ENCODE measurements around the gene ZNF25. TPM values are rescaled to one million over a fixed set of nuclear protein-coding genes. Genes with fewer than 3 reads are reported as not detected.
A peak's percentile ranks its signal among the peaks of the same experiment; 100 is the strongest.

ZNF25 gene
- total and polyA plus RNA-seq, 9 of the 15 experiments (the other 6 are each of a cell fraction or from before 2014, with no cell fraction given) = 0.62 to 2.3 (median 1.6) TPM

DNA sequence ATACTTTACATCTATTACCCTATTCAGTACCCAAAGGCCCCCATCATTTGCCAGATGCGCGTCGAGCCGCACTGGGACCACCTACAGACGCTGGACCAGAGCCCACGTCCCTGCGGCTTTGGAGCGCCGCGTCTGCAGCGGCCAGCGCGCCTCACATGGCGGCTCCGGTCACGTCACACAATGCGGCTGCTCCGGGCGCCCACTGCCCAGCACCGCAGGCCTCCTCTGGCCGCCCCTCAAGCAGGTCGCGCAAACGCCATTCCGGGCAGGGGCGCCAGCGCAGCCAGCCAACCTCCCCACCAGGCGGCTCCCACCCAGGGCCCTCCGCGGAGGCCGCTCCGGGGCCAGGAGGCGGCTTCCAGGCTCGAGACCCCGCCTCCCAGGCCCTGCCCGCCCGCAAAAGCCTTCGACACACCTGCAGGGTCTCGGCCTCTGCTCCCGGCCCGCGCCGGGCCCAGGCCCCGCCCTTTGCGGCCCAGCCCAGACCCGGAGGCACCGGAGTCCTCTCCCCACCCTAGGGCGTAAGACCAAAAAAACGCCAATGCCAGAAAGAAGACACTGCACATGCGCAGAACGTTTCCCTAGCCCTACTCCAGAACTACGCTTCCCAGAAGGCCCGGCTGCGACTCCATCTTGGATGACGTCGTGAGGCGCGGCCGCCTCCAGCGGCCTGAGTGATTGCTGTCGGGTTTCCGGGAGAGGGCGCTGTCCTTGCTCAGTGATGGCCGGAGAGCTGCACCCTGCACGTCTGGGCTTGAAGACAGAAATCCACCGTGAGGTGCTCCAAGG, at the start of gene ZNF25 (continued):
- TF ChIP-seq, protein P1, sequence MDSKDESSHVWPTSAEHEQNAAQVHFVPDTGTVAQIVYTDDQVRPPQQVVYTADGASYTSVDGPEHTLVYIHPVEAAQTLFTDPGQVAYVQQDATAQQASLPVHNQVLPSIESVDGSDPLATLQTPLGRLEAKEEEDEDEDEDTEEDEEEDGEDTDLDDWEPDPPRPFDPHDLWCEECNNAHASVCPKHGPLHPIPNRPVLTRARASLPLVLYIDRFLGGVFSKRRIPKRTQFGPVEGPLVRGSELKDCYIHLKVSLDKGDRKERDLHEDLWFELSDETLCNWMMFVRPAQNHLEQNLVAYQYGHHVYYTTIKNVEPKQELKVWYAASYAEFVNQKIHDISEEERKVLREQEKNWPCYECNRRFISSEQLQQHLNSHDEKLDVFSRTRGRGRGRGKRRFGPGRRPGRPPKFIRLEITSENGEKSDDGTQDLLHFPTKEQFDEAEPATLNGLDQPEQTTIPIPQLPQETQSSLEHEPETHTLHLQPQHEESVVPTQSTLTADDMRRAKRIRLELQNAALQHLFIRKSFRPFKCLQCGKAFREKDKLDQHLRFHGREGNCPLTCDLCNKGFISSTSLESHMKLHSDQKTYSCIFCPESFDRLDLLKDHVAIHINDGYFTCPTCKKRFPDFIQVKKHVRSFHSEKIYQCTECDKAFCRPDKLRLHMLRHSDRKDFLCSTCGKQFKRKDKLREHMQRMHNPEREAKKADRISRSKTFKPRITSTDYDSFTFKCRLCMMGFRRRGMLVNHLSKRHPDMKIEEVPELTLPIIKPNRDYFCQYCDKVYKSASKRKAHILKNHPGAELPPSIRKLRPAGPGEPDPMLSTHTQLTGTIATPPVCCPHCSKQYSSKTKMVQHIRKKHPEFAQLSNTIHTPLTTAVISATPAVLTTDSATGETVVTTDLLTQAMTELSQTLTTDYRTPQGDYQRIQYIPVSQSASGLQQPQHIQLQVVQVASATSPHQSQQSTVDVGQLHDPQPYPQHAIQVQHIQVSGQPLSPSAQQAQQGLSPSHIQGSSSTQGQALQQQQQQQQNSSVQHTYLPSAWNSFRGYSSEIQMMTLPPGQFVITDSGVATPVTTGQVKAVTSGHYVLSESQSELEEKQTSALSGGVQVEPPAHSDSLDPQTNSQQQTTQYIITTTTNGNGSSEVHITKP (IDR thresholded peaks at IDR 0.05; ENCODE audit: partially characterized antibody) = peak; percentile 8
- TF ChIP-seq SOX6 (IDR thresholded peaks at IDR 0.05) (no peak; the same call in 1 of the 2 replicates), POLR3A (IDR thresholded peaks at IDR 0.05; ENCODE audit: borderline replicate concordance, extremely low read depth, insufficient read depth, insufficient read length) (no peak), ZNF121 (CRISPR knock-in tag; conservative IDR thresholded peaks at IDR 0.05) (peak; percentile 66; the same call in 1 of the 2 replicates), FOXK1 (CRISPR knock-in tag; IDR thresholded peaks at IDR 0.05; ENCODE audit: borderline replicate concordance) (no peak), ZNF140 (CRISPR knock-in tag; IDR thresholded peaks at IDR 0.05) (no peak), BRCA1 (IDR thresholded peaks at IDR 0.05) (no peak), BRCA1 (CRISPR knock-in tag; IDR thresholded peaks at IDR 0.05) (no peak), RFX7 (CRISPR knock-in tag; IDR thresholded peaks at IDR 0.05) (no peak), TCF7L2 (IDR thresholded peaks at IDR 0.05; ENCODE audit: low read depth, low read length) (no peak), POU5F1 (IDR thresholded peaks at IDR 0.05; ENCODE audit: borderline replicate concordance, low read depth, low read length, partially characterized antibody) (peak; percentile 10), PHB (CRISPR knock-in tag; IDR thresholded peaks at IDR 0.05) (no peak), NCOA1 (IDR thresholded peaks at IDR 0.05; ENCODE audit: low read depth) (no peak), ELF4 (CRISPR knock-in tag; IDR thresholded peaks at IDR 0.05) (no peak), ZNF75A (CRISPR knock-in tag; IDR thresholded peaks at IDR 0.05) (no peak), ZNF766 (CRISPR knock-in tag; conservative IDR thresholded peaks at IDR 0.05) (no peak; the same call in 1 of the 2 replicates)
- TF ChIP-seq, protein P2, sequence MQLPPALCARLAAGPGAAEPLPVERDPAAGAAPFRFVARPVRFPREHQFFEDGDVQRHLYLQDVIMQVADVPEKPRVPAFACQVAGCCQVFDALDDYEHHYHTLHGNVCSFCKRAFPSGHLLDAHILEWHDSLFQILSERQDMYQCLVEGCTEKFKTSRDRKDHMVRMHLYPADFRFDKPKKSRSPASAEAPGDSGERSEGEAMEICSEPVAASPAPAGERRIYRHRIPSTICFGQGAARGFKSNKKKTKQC (CRISPR knock-in tag; IDR thresholded peaks at IDR 0.05) = 0 out of 2 replicates have a peak, but pooled peaks have one; percentile 61
- TF ChIP-seq, protein P3, sequence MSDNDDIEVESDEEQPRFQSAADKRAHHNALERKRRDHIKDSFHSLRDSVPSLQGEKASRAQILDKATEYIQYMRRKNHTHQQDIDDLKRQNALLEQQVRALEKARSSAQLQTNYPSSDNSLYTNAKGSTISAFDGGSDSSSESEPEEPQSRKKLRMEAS (CRISPR knock-in tag; IDR thresholded peaks at IDR 0.05) = peak; percentile 60
- TF ChIP-seq, protein P4, sequence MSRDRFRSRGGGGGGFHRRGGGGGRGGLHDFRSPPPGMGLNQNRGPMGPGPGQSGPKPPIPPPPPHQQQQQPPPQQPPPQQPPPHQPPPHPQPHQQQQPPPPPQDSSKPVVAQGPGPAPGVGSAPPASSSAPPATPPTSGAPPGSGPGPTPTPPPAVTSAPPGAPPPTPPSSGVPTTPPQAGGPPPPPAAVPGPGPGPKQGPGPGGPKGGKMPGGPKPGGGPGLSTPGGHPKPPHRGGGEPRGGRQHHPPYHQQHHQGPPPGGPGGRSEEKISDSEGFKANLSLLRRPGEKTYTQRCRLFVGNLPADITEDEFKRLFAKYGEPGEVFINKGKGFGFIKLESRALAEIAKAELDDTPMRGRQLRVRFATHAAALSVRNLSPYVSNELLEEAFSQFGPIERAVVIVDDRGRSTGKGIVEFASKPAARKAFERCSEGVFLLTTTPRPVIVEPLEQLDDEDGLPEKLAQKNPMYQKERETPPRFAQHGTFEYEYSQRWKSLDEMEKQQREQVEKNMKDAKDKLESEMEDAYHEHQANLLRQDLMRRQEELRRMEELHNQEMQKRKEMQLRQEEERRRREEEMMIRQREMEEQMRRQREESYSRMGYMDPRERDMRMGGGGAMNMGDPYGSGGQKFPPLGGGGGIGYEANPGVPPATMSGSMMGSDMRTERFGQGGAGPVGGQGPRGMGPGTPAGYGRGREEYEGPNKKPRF (IDR thresholded peaks at IDR 0.05; ENCODE audit: low read depth, low read length) = no peak

All from K562 (cell line).